Cardiac septum (tissue), 1 donor: Measurements from ENCODE around the gene NRAS. TPM values are rescaled to one million over a fixed set of nuclear protein-coding genes. Genes with fewer than 3 reads are reported as not detected.

Experiments
- DNase-seq: peaks from one replicate; pipeline ENCODE4 v3.0.0-alpha.2; 2020; ENCODE audit warnings: low spot score
- intact Hi-C: fragments of 100-400 bp; cut with DNase I; formaldehyde crosslinking; loops from one replicate; pipeline ENCODE4 v1.14.0; 2022
- total RNA-seq: library from RNA; stranded (reverse); fragmentation: NEBNext Ultra II Directional; extraction: Animal tissue kit (Norgen Biotek cat#: 25700); gene quantifications from one replicate; pipeline ENCODE4 v1.2.1, GENCODE V29; 2021
- donor health status: DM: no; HTN: no; CAD: no.

NRAS gene
- total RNA-seq, 1 donor from 2014 or later, result 11.2 TPM

GRCh38 chr1:114737314-114737849 lies 20.8 kb upstream of the NRAS start:
- no peak for DNase-seq
- intact Hi-C loops, result no loop called here

- DNase-seq, result no peak
- intact Hi-C loops, result no loop called here
These were observed 18.9 kb upstream of the NRAS start for GRCh38 chr1:114735479-114735878.

- DNase-seq, result no peak
- intact Hi-C loops, result no loop called here
These were observed 13.2 kb upstream of the NRAS start for GRCh38 chr1:114729782-114730181.

GRCh38 chr1:114728553-114728952 lies 12.0 kb upstream of the NRAS start:
- DNase-seq, result no peak
- intact Hi-C loops, result no loop called here

- no peak for DNase-seq
- intact Hi-C loops, result no loop called here
These were observed 8.7 kb upstream of the NRAS start for GRCh38 chr1:114725230-114725629.

GRCh38 chr1:114723915-114724314 lies 7.3 kb upstream of the NRAS start:
- intact Hi-C loops, result no loop called here
- DNase-seq, result no peak

- intact Hi-C loops, result no loop called here
- no peak for DNase-seq
These were observed 6.9 kb upstream of the NRAS start for GRCh38 chr1:114723457-114723856.

GRCh38 chr1:114720492-114720891 lies 3.9 kb upstream of the NRAS start:
- no peak for DNase-seq

GRCh38 chr1:114719424-114719787 lies 2.8 kb upstream of the NRAS start:
- DNase-seq, result no peak
- intact Hi-C loops, result no loop called here

More at GRCh38 chr1:114720492-114720891, 3.9 kb upstream of the NRAS start:
- intact Hi-C loops, result no loop called here

GRCh38 chr1:114718661-114719423 lies 2.3 kb upstream of the NRAS start:
- DNase-seq, result no peak
- intact Hi-C loops, result no loop called here

- intact Hi-C loops, result loop anchor here (1.0 to 2.0 kb wide), 4 partner anchors 41 to 135 kb away; partner anchors contain the start of genes BCAS2, CSDE1 and SIKE1
- DNase-seq, result no peak
These were observed 643 bp downstream of the NRAS start for GRCh38 chr1:114715952-114716303.

- intact Hi-C loops, result no loop called here
- no peak for DNase-seq
These were observed 3.6 kb downstream of the NRAS start for GRCh38 chr1:114712977-114713376.

- intact Hi-C loops, result no loop called here
- DNase-seq, result no peak
These were observed 6.2 kb downstream of the NRAS start for GRCh38 chr1:114710360-114710759.

- intact Hi-C loops, result no loop called here
- no peak for DNase-seq
These were observed 9.0 kb downstream of the NRAS start for GRCh38 chr1:114707604-114708003.

- intact Hi-C loops, result no loop called here
- no peak for DNase-seq
These were observed 13.3 kb downstream of the NRAS start for GRCh38 chr1:114703242-114703641.

GRCh38 chr1:114702737-114703136 lies 13.8 kb downstream of the NRAS start:
- no peak for DNase-seq
- intact Hi-C loops, result no loop called here

GRCh38 chr1:114701931-114702330 lies 14.6 kb downstream of the NRAS start:
- intact Hi-C loops, result no loop called here
- no peak for DNase-seq

GRCh38 chr1:114700036-114700600 lies 16.5 kb downstream of the NRAS start:
- intact Hi-C loops, result no loop called here

GRCh38 chr1:114696810-114697209 lies 19.8 kb downstream of the NRAS start:
- intact Hi-C loops, result no loop called here
- DNase-seq, result no peak

More at GRCh38 chr1:114700036-114700600, 16.5 kb downstream of the NRAS start:
- DNase-seq, result no peak

- intact Hi-C loops, result no loop called here
- DNase-seq, result no peak
These were observed 21.0 kb downstream of the NRAS start, which contains the start of gene AMPD1 for GRCh38 chr1:114695430-114696058. Gene AMPD1, minus strand, starts transcription at chr1:114695546. Its CDS starts 75 bp downstream, at chr1:114695471.
